OCI-M1 (cell line): ENCODE data around the gene IL12A.

Experiments
- DNase-seq: peaks from one replicate; lab custom pipeline; 2025; lab: John Stamatoyannopoulos, UW

IL12A gene

DNA sequence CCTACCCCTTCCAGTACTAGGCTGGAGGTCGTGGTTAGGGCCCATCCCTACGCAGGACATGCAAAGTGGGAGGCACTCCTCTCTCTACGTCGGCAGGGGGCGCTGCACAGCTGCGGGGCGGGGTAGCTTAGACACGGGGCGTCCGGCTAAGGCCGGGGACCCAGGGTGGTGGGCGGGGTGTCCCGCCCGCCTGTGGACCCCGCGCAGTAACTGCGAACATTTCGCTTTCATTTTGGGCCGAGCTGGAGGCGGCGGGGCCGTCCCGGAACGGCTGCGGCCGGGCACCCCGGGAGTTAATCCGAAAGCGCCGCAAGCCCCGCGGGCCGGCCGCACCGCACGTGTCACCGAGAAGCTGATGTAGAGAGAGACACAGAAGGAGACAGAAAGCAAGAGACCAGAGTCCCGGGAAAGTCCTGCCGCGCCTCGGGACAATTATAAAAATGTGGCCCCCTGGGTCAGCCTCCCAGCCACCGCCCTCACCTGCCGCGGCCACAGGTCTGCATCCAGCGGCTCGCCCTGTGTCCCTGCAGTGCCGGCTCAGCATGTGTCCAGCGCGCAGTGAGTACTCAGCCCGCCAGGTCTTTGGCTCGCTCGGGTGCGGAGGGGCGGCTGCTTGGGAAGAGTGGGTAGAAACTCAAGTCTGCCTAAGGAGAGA, at the start of gene IL12A:
Gene IL12A (plus strand): TSS at position 219 of the 655 bp plus-strand sequence.
- peak; percentile 71 for DNase-seq

DNA sequence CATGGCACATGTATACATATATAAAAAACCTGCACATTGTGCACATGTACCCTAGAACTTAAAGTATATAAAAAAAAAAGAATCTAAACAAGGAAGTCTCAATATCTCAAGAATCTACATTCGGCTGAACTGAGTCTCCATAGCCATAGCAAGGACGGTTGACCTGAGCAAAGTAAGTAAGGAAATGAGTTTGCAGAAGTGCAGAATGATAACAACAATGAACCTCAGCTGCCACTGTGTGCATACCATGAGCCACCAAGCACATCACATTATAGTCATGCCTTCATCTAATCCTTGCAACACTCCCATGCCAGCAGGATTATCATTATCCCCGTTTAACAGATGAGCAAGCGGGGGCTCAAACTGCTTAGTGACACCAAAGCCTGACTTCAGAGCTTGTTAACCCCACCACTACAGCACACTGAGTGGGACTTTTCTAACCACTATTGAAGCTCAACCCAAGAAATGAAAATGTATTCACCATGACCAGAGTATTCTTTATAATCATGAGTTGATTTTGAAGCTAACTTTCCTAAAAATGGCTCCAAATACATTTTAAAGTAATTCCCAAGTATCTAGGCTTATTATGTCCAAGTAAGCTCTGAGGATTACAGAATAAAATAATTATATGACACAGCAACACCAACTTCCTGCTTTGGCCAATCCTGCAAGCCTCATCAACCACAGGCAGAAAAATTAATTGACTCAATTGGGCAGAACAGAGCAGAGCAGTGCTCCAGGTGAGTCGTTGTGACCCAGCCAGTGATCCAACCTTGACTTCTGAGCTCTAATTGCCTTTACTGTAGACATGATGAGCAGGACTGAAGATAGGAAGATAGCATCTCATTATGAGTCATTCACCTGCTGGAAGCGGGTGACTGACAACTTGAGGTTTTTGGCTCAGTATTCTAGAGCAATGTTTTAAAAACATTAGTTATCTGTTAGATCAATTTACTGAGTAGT, 47.3 kb upstream of the IL12A start:
- peak; percentile 34 for DNase-seq

DNA sequence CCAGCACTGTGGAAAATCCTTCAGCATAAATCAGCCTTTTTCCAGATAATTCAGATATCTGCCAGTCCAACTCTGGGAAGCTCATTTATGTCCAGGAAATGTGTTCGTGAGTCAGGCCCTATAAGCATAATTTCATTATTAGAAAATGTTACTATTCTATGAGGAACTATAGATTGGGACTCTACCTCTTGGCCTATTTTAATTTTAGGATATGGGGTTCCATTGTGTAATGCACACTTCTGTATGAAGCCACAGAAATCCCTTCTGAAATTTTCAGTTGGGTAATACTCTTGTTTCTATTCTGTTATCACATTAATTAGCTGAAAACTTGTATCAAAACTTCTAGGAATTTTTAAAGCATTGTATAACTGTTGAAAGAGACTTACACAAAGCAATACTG, 43.9 kb upstream of the IL12A start:
- DNase-seq, result no peak

DNA sequence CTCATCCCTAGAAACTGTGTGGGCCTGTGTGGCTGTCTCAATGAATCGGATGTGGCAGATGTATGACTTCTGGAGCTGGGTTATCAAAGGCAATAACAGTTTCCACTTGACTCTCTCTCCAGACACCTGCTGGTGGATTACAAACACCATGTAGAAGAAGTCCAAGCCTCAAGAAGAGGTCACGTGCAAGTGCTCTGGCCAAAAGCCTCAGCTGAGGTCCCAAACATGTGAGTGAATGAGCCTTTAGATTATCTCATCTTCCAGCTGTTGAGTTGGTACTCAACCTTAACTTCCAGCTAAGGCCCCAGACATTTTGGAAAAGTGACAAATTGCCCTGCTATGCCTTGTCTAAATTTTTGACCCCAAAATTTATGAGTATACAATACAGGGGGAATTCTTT, 42.7 kb upstream of the IL12A start:
- peak; percentile 69 for DNase-seq

DNA sequence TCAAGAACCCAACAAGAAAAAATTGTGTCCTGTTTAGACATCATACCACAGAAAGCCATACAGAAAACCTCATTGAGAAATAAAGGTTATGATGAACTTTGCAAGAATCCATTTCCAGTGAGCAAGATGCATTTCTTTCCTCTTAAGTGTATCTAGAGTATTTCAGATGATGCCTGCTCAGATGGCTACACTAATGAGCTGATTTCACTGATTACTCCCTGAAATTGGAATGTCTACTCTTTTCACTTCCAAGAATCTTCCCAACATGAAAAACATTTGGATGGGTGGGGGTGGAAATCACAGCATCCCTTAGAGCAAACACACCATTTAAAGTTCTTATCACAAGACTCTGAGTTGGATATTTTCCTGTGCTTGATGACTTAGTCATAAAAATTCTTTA, 41.4 kb upstream of the IL12A start:
- no peak for DNase-seq

DNA sequence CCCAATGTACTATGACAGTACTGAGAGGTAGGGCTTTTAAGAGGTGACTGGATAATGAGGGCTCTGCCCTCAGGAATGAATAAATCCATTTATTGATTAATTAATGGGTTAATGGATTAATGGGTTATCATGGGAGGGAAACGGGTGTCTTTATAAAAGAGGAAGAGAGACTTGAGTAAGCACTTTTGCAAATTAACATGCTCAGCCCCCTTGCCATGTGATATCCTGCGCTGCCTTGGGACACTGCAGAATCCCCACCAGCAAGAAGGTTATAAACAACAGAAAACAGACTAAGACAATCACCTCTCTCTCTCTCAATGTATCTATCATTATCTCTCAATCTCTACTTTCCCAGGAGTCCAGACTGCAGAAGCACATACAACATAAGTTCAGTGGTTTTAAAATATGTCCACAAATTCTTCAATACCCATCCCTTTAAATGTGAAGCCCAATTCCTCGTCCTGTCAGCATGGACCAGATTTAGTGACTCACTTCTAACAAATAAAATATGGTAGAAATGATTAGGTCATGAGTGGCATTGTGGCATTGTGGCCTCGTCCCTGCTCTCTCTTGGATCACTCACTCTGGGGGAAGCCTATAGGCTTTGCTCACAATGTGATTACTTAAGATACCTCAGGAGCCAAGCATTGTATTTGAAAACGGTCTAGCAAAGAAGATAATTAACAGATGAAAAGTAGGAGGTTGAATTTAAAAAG, 40.0 kb upstream of the IL12A start:
- DNase-seq, result no peak

DNA sequence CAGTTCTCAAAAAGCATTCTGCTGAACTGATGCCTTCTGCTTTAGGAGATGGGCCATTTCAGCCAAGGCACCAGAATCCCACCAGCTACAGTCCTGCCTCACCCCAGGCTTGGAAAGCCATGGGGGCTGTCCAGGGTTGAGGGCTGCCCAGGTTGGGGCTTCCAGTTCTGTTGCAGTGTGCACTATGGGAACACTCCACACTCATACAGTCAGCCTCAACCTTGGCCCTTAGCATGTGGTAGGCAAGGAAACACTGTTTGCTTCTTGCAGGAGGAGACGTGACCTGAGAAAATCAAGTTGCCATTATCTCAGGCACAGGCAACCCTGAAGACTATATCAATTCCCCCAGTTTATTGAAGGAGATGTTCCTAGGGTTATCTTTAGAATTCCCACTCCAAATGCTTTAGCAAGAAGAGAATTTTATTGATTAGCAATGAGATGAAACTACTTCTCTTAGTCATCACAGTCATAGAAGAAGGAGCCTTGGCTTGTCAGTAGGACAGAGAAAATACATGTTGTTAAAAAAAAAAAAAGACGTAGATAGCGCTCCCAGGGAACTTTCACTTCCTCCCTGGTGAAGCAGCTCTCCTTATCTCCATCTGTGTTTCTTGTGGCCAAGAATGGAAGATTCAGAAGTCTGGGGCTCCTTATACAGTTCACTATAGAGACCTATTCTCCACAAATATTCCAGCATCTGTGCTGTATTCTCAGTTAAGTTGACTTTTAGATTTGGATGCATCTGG, 38.3 kb upstream of the IL12A start:
- peak; percentile 44 for DNase-seq

DNA sequence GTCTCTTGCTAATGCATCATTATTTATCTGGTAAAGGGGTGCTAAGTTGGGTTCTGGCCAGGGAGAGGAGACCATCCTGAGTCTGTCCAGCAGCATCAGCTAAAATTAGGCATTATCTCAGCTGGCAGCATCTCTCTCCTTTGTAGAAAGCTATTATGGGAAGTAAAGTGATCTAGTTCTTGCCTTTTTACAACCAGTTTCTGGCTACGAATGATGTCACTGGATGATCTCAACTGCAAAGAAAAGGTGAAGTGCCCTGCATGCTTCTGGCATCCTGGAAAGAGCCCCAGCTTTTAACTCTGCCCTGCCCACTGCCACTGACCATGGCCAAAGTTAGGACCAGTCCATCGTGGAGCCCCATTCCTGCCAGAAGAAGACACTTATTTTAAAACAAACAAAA, 37.1 kb upstream of the IL12A start:
- no peak for DNase-seq

DNA sequence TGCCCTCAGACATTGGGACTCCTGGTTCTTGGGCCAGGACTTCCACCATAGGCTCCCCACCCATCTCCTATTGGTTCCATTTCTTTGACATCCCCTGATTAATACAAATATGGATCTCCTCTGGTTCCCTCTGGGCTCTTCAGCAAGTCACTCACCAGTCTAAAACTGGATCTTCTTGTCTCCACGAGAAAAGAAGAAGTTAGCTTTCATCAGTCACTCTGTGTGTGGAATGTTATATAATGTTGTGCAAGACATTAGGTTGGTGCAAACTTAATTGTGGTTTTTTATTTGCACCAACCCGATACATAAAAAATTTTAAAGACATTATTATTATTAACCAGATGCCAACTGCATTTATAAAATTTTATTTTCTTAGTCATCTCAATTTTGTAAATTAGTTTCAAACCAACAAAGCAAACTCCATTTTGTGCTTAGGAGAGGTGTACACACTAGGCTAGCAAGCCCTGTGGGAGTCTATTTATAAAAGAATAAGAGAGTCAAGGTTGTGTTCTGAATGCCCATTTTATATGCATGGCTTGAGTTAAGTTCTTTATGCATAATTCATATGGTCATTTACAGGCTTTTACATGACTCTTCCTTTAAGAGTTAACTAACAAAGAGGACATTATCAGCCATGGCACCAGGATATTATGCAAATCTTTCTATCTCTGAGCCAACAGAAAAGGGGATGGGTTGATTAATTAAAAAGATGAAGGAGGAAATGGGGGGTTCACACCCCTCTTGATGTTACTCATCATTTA, 35.1 kb upstream of the IL12A start:
- DNase-seq, result no peak

DNA sequence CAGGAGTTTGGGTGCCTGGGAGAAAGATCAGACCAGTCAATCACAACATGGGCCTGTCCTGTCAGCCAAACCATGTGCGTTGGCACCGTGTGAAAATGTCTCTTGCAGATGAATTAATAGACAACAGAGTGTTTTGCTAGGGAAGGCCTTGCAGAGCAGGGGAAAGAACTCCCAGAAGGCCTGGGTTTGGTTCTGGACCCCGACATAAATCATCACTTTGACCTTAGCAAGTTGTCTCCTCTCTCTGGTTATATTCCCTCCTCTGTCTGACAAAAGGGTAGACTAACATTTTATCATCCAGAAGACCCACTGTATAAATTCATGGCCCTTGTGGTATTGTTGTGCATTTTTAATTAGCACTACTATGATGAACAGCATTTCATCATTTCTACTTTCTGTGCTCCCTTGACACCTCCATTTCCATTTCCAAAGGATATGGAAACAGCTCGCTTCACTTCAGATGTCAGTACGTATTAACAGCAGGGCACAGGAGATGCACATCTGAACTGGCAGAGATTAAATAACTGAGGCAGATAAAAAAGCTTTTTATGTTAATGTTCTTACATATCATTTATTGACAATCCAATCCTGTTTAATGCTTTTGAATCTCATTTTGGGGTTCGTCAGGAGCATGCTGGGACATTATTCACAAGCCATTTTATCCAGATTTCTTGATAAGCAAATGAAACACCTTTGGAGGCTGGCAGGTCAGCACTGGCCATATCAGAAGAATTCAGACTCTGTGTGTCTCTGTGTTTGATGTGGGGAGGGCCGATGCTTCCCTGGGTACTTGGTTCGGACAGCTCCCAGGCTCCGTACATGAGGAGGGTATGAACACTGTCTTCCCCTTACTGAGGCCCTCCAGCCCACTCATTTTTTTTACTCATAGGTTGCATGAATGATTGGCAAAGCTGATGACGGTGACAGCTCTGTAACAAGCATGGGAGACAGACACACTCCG, 28.2 kb upstream of the IL12A start:
- DNase-seq, result no peak

DNA sequence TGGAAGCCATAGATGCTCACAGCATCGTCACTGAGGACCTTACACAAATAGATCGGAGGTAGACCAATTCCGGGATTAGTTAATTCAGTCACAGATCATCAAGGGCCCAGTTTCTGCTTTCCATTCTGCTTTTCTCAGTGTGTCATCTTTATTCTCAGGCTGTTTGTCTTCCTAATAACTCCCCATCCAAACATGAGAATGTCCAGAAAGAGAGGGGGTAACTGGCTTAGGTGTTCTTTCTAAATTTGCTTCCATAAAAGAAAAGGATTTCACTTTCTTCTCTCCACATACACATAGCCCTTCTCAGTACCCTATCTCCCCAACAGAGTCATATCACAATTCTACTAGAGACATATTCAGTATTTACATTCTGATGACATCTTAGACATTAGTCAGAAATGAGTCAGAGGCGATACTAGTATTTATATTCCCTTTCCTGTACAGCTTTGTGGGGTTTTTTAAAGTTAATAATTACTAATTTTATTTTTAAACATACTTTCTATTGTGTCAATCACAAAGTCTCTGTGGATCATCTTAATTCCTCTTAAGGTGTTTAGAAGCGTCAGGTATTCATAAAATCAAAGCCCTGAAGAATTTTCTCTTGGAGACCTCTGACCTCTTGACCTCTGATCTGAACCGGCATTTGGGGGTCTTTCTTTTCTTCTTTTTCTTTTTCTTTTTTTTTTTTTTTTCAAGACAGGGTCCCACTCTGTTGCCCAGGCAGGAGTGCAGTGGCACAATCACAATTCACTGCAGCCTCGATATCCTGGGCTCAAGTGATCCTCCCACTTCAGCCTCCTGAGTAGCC, 24.3 kb upstream of the IL12A start:
- no peak for DNase-seq

DNA sequence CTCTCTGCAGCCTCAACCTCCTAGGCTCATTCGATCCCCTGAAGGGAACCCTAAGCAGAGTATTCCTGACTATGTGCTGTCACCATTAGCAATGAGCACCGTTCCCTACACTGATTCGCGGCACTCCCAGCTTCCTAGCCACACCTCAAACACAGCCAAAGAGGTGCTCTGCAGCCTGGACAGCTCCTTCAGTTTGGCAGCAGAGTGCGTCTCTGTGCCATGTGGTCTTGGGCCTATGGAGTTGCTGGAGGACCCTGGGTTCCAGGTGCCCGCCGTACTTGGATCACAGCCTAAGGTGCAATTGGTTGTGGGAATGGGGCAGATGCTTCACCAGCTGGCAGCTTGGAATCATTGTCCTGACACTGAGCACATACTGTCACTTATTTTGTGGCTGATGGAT, 17.3 kb upstream of the IL12A start:
- DNase-seq, result no peak

DNA sequence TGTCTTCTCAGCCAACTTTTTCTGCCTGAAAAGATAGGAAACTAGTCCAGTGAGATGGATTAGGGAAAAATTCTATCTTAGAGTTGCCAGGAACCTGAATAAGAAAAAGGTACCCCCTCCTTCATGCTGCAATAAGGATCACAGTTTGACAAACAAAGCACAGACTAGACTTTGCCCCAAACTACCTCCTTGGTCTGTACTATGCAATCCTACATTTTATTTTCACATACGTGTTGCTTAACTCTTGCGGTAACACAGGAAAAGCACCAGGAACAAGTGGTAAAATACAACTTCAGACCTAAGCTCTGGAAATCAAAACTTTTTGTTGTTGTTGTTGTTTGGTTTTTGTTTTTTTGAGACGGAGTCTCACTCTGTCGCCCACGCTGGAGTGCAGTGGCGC, 11.3 kb upstream of the IL12A start:
- DNase-seq, result no peak

DNA sequence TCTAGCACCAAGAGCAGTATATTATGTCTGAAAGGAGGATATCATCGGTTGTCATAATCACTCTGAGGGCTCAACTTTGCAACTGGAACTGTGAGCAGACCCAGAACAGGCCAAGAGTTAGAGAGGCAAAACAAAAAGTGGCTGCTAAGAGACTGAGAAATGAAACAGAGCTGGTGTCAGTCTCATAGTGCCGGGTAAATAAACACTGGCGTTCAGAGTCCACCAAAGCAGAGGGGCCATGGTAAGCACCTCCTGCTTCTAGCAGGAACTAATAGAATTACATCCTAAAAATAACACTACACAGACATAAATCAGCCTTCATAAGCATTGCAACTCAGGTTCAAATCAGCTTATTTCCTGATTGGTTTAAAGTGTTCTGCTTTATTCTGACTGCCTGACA, 10.3 kb upstream of the IL12A start:
- no peak for DNase-seq

DNA sequence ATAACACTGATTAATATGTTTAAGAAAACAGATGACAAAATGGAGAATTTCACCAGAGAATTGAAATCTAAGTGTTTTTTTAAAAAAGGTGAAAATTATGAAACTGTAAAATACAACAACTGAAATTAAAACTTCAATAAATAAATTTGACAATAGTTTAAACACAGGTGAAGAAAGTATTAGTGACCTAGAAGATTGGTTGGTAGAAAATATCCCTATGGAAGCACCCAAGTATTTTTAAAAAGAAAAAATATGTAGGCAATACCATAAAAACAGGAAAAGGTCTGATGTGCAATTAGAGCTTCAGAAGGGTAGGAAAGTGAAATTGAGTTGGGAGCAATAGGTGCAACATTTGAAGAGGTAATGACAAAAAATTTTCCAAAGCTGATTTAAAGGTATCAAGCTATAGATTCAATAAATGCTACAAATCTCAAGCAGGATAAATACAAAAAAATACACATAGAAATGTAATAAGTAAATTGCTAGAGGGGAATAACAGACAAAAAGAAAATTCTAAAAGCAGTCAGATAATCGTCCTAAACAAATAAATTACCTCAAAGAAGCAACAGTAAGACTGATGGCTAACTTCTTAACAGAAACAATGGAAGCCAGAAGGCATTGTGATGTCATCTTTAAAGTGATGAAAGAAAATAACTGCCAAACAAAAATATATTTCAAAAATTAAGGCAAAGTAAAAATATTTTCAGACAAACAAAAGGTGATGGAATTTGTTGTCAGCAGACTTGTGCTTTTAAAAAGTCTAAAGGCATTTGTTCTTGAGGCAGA, 9.5 kb upstream of the IL12A start:
- no peak for DNase-seq

DNA sequence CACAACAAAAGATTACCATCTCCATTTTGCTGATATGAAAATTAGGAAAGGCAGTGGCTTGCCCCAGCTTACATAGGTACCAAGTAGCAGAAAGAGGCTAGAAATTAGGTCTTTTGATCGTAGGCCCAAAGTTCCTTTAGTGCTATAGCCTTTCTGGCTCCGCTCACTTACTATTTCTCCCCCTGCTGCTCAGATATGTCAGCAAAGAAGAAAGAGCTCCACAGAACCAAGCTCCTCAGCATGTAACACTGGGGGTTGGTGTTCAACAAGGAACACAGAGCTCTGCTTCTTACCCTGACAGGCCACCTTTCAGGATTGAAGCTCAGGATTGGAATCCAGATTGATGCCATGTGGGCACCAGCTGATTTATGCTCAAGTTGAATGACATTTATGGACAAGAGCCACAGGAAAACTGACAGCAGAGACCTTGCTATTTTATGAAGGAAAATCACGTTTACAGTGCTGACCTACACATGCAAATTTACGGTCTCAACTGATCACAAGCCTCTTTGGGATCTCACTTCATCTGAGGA, 6.1 kb upstream of the IL12A start:
- DNase-seq, result no peak

DNA sequence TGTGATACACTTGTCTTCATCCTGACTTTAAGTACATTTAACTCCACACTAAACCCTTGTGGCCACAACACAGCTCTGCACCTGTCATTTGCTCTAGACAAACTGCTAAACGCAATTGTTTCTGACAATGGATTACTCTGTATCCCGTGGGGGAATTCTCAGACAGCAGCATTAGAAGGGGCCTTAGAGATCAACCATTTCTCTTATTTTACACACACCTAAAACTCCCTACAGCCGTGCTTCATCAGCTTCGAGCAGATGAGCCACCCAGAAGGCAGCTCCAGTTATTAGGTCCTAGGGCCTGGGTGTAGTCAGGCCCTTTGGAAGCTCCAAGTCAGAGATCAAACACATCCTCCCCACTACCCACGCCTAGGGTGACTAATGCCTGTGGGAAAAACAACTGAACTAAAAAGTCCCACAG, 1.3 kb upstream of the IL12A start:
- DNase-seq, result no peak
